Panc1 (cell line): ENCODE measurements around the gene RAB23. TPM values are rescaled to one million over a fixed set of nuclear protein-coding genes. Genes with fewer than 3 reads are reported as not detected.
A peak's percentile ranks its signal among the peaks of the same experiment; 100 is the strongest.

Source experiments
- ATAC-seq: fragments of 200-7000 bp; cut with Tn5 transposase; 2 replicates; pipeline ENCODE4 v1.9.1; 2020; ENCODE audit warnings: mild to moderate bottlenecking, moderate library complexity
- BruUV-seq: library from RNA; stranded (reverse); fragments of 400-500 nt; replicated peaks from 2 replicates; lab custom pipeline; 2021; lab: Mats Ljungman, UMichigan
- CTCF ChIA-PET: fragments of 300-600 bp; sonication (Branson Sonifier 250); formaldehyde crosslinking; loops from one replicate; lab custom pipeline; 2022; ENCODE audit warnings: antibody characterized with exemption; lab: Charles Lee
- POLR2A ChIA-PET: fragments of 300-600 bp; sonication (Branson Sonifier 250); formaldehyde crosslinking; loops from one replicate; lab custom pipeline; 2022; ENCODE audit warnings: antibody characterized with exemption; lab: Charles Lee
- DNase-seq: peaks from one replicate; pipeline ENCODE4 v3.0.0-alpha.2; 2010; ENCODE audit warnings: low read depth, low spot score
- H3K27ac ChIP-seq: 2 replicates; pipeline ENCODE4 v1.5.1; 2011; ENCODE audit warnings: mild to moderate bottlenecking, low read length, inconsistent platforms
- H3K27me3 ChIP-seq: fragments of 200-500 bp; sonication (Bioruptor generic); 2 replicates; pipeline ENCODE4 v1.6.0; 2014; ENCODE audit warnings: low read length, inconsistent platforms; ENCODE audit not compliant: control insufficient read depth, insufficient read depth
- H3K36me3 ChIP-seq: fragments of 200-500 bp; sonication (Bioruptor generic); 2 replicates; pipeline ENCODE4 v1.5.1; 2014; ENCODE audit warnings: inconsistent platforms, mild to moderate bottlenecking, low read length, moderate library complexity; ENCODE audit not compliant: control insufficient read depth, insufficient read depth
- H3K4me1 ChIP-seq: 2 replicates; pipeline ENCODE4 v1.5.1; 2011; ENCODE audit warnings: inconsistent platforms, mild to moderate bottlenecking, low read length, moderate library complexity; ENCODE audit not compliant: control insufficient read depth, insufficient read depth
- H3K4me3 ChIP-seq, 2 experiments: 2 replicates each; pipeline ENCODE4 v1.5.1; 2011 to 2012; ENCODE audit warnings: low read depth in 2 of 2, low read length in 2 of 2, mild to moderate bottlenecking in 2 of 2, inconsistent platforms in 1 of 2, moderate library complexity in 1 of 2
- H3K9me3 ChIP-seq: fragments of 200-500 bp; sonication (Bioruptor generic); 2 replicates; pipeline ENCODE4 v1.5.1; 2014; ENCODE audit warnings: low read depth, mild to moderate bottlenecking, inconsistent platforms, low read length, moderate library complexity; ENCODE audit not compliant: control insufficient read depth, insufficient read depth
- CTCF ChIP-seq: fragments of 450-650 bp; IDR thresholded peaks from 2 replicates; pipeline ENCODE4 v1.5.1; 2017; ENCODE audit warnings: mild to moderate bottlenecking
- POLR2AphosphoS5 ChIP-seq: IDR thresholded peaks from 2 replicates; pipeline ENCODE4 v1.6.1; 2012; ENCODE audit warnings: mild to moderate bottlenecking, low read depth, low read length, moderate library complexity
- REST ChIP-seq, 2 experiments: IDR thresholded peaks; 2 replicates each; pipeline ENCODE4 v1.6.1; 2011 to 2012; ENCODE audit warnings: low read depth in 2 of 2, control low read depth in 1 of 2, low read length in 1 of 2, mild to moderate bottlenecking in 1 of 2, moderate library complexity in 1 of 2; ENCODE audit not compliant: insufficient read depth in 1 of 2
- SIN3A ChIP-seq: IDR thresholded peaks from 2 replicates; pipeline ENCODE4 v1.6.1; 2012; ENCODE audit warnings: low read depth, mild to moderate bottlenecking, low read length, moderate library complexity, borderline replicate concordance; ENCODE audit not compliant: insufficient read depth
- TCF7L2 ChIP-seq: IDR thresholded peaks from 2 replicates; pipeline ENCODE4 v1.6.1; 2011; ENCODE audit warnings: mild to moderate bottlenecking, low read depth, low read length, inconsistent platforms
- in situ Hi-C: cut with HindIII; loops from 2 replicates; pipeline ENCODE4 v1.10.0; 2016; ENCODE audit warnings: low sequenced_read_pairs, low pct_unique_long_range_greater_than_20kb
- intact Hi-C: fragments of 100-400 bp; cut with micrococcal nuclease; formaldehyde crosslinking; loops from one replicate; pipeline ENCODE4 v1.10.0; 2022; ENCODE audit not compliant: unreplicated experiment
- total RNA-seq: library from RNA; stranded (reverse); gene quantifications from one replicate; pipeline ENCODE4 v1.2.1, GENCODE V29; 2021; ENCODE audit not compliant: unreplicated experiment

RAB23 gene
- total RNA-seq, 1 experiment from 2014 or later: 25.5 TPM

GRCh38 chr6:57193177-57193576 lies 28.9 kb downstream of the RAB23 start:
- Histone ChIP-seq H3K4me3 (no peak overlapping the region), H3K27me3 (no peaks in the 10 kb centered on the region), H3K27ac (no peak overlapping the region), H3K9me3 (no peaks in the 10 kb centered on the region), H3K4me1 (no peaks in the 10 kb centered on the region; the same call in 1 of the 2 replicates), H3K36me3 (peaks cover 4% of the 10 kb centered on the region; the same call in 1 of the 2 replicates)
- POLR2A ChIA-PET: no interaction called here
- in situ Hi-C loops (no loop called here), intact Hi-C loops (no loop called here)
- no TSS peak for BruUV-seq
- CTCF ChIA-PET: no interaction called here
- TF ChIP-seq TCF7L2: no peak
- no peak for TF ChIP-seq POLR2AphosphoS5
- TF ChIP-seq REST (IDR thresholded peaks at IDR 0.05; ENCODE audit: insufficient read depth in 1 of 2, low read depth in 2 of 2, low read length in 1 of 2): no peak
- no peak for TF ChIP-seq CTCF
- TF ChIP-seq SIN3A: no peak
- ATAC-seq (no peak), DNase-seq (no peak)

- Histone ChIP-seq H3K4me3 (no peak overlapping the region), H3K27me3 (no peaks in the 10 kb centered on the region), H3K36me3 (peaks cover 17% of the 10 kb centered on the region), H3K27ac (no peak overlapping the region), H3K4me1 (no peaks in the 10 kb centered on the region), H3K9me3 (no peaks in the 10 kb centered on the region)
- ATAC-seq (peak; percentile 81), DNase-seq (no peak)
- ChIA-PET POLR2A (interaction anchor here (0.6 kb wide), 1 partner anchor 27 kb away, joined by 7 read pairs; no protein-coding TSS in a partner anchor), CTCF (interaction anchor here (1.2 to 1.5 kb wide), 5 partner anchors 17 to 127 kb away, joined by 3 to 8 read pairs (median 6); partner anchors contain the start of genes BAG2 and PRIM2)
- intact Hi-C loops (loop anchor here (1.0 kb wide), 1 partner anchor 126 kb away; no protein-coding TSS in a partner anchor), in situ Hi-C loops (no loop called here)
- BruUV-seq: no TSS peak
- TF ChIP-seq TCF7L2: no peak
- no peak for TF ChIP-seq POLR2AphosphoS5
- TF ChIP-seq CTCF: peak; percentile 70; the same call in 1 of the 2 replicates
Measured at GRCh38 chr6:57190140-57190539, 32.0 kb downstream of the RAB23 start.
